ENCODE data around the gene DENND1A. TPM values are rescaled to one million over a fixed set of nuclear protein-coding genes. Genes with fewer than 3 reads are reported as not detected.

Gene DENND1A
- total and polyA plus RNA-seq, 2 donors from 2014 or later: 16.3 to 19.6 TPM

DNA sequence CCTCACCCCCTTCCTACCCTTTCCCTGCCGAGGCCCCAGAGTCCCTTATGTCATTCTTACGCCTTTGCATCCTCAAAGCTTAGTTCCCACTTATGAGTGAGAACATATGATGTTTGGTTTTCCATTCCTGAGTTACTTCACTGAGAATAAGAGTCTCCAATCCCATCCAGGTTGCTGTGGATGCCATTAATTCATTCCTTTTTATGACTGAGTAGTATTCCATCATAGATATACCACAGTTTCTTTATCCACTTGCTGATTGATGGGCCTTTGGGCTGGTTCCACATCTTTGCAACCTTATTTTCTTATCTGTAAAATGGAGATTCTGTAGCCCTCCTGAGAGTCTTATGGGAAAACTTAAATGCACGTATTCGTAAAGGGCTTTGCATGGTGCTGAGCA lies 537.1 kb downstream of the DENND1A start:
- H3K9ac ChIP-seq (ENCODE audit: low read length in 3 of 3): no peak overlapping the region
- no peaks in the 10 kb centered on the region for H3K4me1 ChIP-seq (ENCODE audit: control insufficient read depth in 2 of 3, insufficient read depth in 2 of 3, low read depth in 1 of 3, low read length in 3 of 3)
- DNase-seq (no peak), FAIRE-seq (no peak)
- H3K36me3 ChIP-seq (ENCODE audit: control insufficient read depth in 2 of 3, insufficient read depth in 3 of 3, low read length in 3 of 3): no peaks in the 10 kb centered on the region
- H3K27me3 ChIP-seq (ENCODE audit: control insufficient read depth, insufficient read depth, low read length): no peaks in the 10 kb centered on the region
- no peak overlapping the region for H3K27ac ChIP-seq (ENCODE audit: low read depth in 2 of 2, low read length in 2 of 2)
- H3K9me3 ChIP-seq (ENCODE audit: control insufficient read depth in 2 of 3, insufficient read depth in 1 of 3, low read length in 3 of 3): peaks cover 0 to 3% (median 0%) of the 10 kb centered on the region in 3 donors
- intact Hi-C loops (cut with DNase I): no loop called here
- no peak overlapping the region for H3K4me3 ChIP-seq (ENCODE audit: low read length in 3 of 3)
- TF ChIP-seq, protein P1, sequence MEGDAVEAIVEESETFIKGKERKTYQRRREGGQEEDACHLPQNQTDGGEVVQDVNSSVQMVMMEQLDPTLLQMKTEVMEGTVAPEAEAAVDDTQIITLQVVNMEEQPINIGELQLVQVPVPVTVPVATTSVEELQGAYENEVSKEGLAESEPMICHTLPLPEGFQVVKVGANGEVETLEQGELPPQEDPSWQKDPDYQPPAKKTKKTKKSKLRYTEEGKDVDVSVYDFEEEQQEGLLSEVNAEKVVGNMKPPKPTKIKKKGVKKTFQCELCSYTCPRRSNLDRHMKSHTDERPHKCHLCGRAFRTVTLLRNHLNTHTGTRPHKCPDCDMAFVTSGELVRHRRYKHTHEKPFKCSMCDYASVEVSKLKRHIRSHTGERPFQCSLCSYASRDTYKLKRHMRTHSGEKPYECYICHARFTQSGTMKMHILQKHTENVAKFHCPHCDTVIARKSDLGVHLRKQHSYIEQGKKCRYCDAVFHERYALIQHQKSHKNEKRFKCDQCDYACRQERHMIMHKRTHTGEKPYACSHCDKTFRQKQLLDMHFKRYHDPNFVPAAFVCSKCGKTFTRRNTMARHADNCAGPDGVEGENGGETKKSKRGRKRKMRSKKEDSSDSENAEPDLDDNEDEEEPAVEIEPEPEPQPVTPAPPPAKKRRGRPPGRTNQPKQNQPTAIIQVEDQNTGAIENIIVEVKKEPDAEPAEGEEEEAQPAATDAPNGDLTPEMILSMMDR (IDR thresholded peaks at IDR 0.05; ENCODE audit: borderline replicate concordance, extremely low read depth, insufficient read depth): no peak

DNA sequence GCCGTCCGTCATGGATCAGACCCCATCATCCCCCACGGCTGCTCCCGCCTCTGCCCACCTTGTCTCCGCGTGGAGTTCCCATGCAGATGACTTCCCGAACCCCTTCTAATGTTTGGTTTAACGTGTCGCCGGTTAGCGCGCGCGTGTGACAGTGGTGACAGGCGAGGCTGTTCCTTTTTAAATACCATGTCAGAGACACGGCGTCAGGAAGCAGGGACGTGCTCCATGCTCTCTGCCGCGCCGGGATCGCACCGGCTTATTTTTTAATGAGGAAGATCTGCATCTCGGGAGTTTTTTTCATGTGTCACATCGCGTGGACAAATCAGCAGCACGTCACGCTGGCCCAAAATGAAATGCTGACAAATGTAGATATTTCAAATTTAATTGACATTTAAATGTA lies 538.0 kb downstream of the DENND1A start:
- peaks cover 0 to 3% (median 0%) of the 10 kb centered on the region in 3 donors for H3K9me3 ChIP-seq (ENCODE audit: control insufficient read depth in 2 of 3, insufficient read depth in 1 of 3, low read length in 3 of 3)
- DNase-seq (no peak), FAIRE-seq (no peak)
- intact Hi-C loops (cut with DNase I): no loop called here
- no peak overlapping the region for H3K27ac ChIP-seq (ENCODE audit: low read depth in 2 of 2, low read length in 2 of 2)
- H3K36me3 ChIP-seq (ENCODE audit: control insufficient read depth in 2 of 3, insufficient read depth in 3 of 3, low read length in 3 of 3): no peaks in the 10 kb centered on the region
- no peak overlapping the region for H3K9ac ChIP-seq (ENCODE audit: low read length in 3 of 3)
- H3K27me3 ChIP-seq (ENCODE audit: control insufficient read depth, insufficient read depth, low read length): no peaks in the 10 kb centered on the region
- no peaks in the 10 kb centered on the region for H3K4me1 ChIP-seq (ENCODE audit: control insufficient read depth in 2 of 3, insufficient read depth in 2 of 3, low read depth in 1 of 3, low read length in 3 of 3)
- no peak overlapping the region for H3K4me3 ChIP-seq (ENCODE audit: low read length in 3 of 3)
- TF ChIP-seq, protein P1 (IDR thresholded peaks at IDR 0.05; ENCODE audit: borderline replicate concordance, extremely low read depth, insufficient read depth): no peak

DNA sequence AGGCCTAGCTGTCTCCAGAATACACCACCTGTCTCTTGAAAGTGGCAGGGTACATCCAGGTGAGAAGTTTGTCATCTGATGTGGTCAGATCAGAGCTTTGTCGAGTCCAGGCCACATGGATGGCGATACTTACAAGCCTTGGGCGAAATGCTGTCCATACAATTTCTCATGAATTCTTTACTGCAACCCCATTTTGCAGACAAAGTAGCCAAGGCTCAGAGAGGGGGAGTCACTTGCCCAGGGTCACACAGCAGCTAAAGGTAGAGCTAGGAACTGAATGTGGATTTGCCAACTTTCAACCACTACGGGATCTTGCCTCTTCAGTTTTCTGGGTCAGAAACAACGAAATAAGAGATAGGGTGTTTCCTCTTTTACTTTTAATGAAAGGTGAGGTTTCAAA lies 538.7 kb downstream of the DENND1A start:
- Histone ChIP-seq H3K9ac (ENCODE audit: low read length in 3 of 3) (no peak overlapping the region), H3K36me3 (ENCODE audit: control insufficient read depth in 2 of 3, insufficient read depth in 3 of 3, low read length in 3 of 3) (no peaks in the 10 kb centered on the region), H3K4me1 (ENCODE audit: control insufficient read depth in 2 of 3, insufficient read depth in 2 of 3, low read depth in 1 of 3, low read length in 3 of 3) (no peaks in the 10 kb centered on the region), H3K27me3 (ENCODE audit: control insufficient read depth, insufficient read depth, low read length) (no peaks in the 10 kb centered on the region), H3K4me3 (ENCODE audit: low read length in 3 of 3) (no peak overlapping the region), H3K9me3 (ENCODE audit: control insufficient read depth in 2 of 3, insufficient read depth in 1 of 3, low read length in 3 of 3) (peaks cover 0 to 3% (median 0%) of the 10 kb centered on the region in 3 donors), H3K27ac (ENCODE audit: low read depth in 2 of 2, low read length in 2 of 2) (no peak overlapping the region)
- DNase-seq: no peak
- TF ChIP-seq, protein P1 (IDR thresholded peaks at IDR 0.05; ENCODE audit: borderline replicate concordance, extremely low read depth, insufficient read depth): no peak
- no peak for FAIRE-seq
- intact Hi-C loops (cut with DNase I): no loop called here

Measured in kidney (tissue), 14 donors.